Left lung (tissue), 10 donors: ENCODE data around the gene ARHGEF16. TPM values are rescaled to one million over a fixed set of nuclear protein-coding genes. Genes with fewer than 3 reads are reported as not detected.

Experiments
- ATAC-seq: fragments of 200-7000 bp; cut with Tn5 transposase; one replicate; pipeline ENCODE4 v1.9.1; 2020; ENCODE audit warnings: moderate library complexity
- DNase-seq, 4 donors: peaks; one replicate each; pipeline ENCODE4 v3.0.0-alpha.2; 2013 to 2020
- H3K27ac ChIP-seq, 2 donors: fragments of 200-600 bp; sonication (generic) in 1 of 2; one replicate each; pipeline versions ENCODE4 v1.5.0 to v1.8.0; 2020 to 2021
- H3K27me3 ChIP-seq, 2 donors: fragments of 200-600 bp; sonication (generic) in 1 of 2; one replicate each; pipeline versions ENCODE4 v1.5.0 to v1.8.0; 2020 to 2021
- H3K36me3 ChIP-seq, 2 donors: fragments of 200-600 bp; sonication (generic) in 1 of 2; one replicate each; pipeline versions ENCODE4 v1.5.0 to v1.8.0; 2020 to 2021
- H3K4me1 ChIP-seq, 2 donors: fragments of 200-600 bp; one replicate each; pipeline ENCODE4 v1.8.0; 2021
- H3K4me3 ChIP-seq, 2 donors: fragments of 200-600 bp; sonication (generic) in 1 of 2; one replicate each; pipeline versions ENCODE4 v1.5.0 to v1.8.0; 2020 to 2021; ENCODE audit warnings: mild to moderate bottlenecking in 1 of 2
- H3K9me3 ChIP-seq, 2 donors: fragments of 200-600 bp; sonication (generic) in 1 of 2; one replicate each; pipeline versions ENCODE4 v1.5.0 to v1.8.0; 2020 to 2021
- intact Hi-C, 2 donors: fragments of 100-400 bp; cut with DNase I; formaldehyde crosslinking; loops; one replicate each; pipeline versions ENCODE4 v1.11.2 to v1.14.2; 2022
- polyA plus RNA-seq, 6 donors: library from polyadenylated mRNA; unstranded; fragments of 120-200 nt; gene quantifications; one replicate each; pipeline ENCODE4 v1.2.1, GENCODE V29; 2013; ENCODE audit not compliant: insufficient read length in 6 of 6
- total RNA-seq, 2 donors: library from RNA; stranded (reverse); fragmentation: NEBNext Ultra II Directional; extraction: Animal tissue kit (Norgen Biotek cat#: 25700); gene quantifications; one replicate each; pipeline ENCODE4 v1.2.1, GENCODE V29; 2021
- TF ChIP-seq, protein P1 (sequence below), 2 donors: fragments of 200-600 bp; sonication (generic) in 1 of 2; IDR thresholded peaks; one replicate each; pipeline versions ENCODE4 v1.5.0 to v1.8.0; 2021; ENCODE audit warnings: antibody characterized with exemption in 2 of 2
- donor health status: DM: no; HTN: yes; CAD: no.
- donor health status: DM: no; HTN: no; CAD: no.

The ARHGEF16 gene
- total and polyA plus RNA-seq, 8 donors, result 8.3 to 11.8 (median 9.7) TPM

DNA sequence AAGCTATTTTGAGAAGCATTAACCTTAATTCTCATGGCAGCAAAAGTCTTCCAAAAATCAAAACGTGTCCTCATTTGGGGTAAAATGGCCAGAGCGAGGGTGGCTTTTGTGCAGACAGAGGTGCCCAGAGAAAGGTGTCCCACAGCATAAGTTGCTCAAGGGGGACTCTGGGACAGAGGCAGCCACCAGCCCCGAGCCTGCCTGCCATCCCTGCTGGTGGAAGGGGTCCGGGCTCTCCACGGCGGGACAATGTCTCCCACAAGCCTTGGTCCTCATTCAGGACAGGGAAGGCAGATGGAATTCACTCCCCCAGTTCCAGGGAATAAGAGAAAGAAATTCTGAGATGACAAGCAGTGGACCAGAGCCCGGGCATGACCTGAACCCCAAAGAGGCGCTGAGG lies 12.6 kb upstream of the ARHGEF16 start:
- DNase-seq (peak in 1 of 4 donors; percentile 66), ATAC-seq (no peak)
- no peak overlapping the region for H3K27ac ChIP-seq
- H3K9me3 ChIP-seq, result peaks cover 0 to 11% of the 10 kb centered on the region in 2 donors
- H3K4me3 ChIP-seq, result no peak overlapping the region
- peaks cover 7 to 66% of the 10 kb centered on the region in 2 donors for H3K27me3 ChIP-seq
- intact Hi-C loops, result no loop called here
- TF ChIP-seq, protein P1, sequence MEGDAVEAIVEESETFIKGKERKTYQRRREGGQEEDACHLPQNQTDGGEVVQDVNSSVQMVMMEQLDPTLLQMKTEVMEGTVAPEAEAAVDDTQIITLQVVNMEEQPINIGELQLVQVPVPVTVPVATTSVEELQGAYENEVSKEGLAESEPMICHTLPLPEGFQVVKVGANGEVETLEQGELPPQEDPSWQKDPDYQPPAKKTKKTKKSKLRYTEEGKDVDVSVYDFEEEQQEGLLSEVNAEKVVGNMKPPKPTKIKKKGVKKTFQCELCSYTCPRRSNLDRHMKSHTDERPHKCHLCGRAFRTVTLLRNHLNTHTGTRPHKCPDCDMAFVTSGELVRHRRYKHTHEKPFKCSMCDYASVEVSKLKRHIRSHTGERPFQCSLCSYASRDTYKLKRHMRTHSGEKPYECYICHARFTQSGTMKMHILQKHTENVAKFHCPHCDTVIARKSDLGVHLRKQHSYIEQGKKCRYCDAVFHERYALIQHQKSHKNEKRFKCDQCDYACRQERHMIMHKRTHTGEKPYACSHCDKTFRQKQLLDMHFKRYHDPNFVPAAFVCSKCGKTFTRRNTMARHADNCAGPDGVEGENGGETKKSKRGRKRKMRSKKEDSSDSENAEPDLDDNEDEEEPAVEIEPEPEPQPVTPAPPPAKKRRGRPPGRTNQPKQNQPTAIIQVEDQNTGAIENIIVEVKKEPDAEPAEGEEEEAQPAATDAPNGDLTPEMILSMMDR (IDR thresholded peaks at IDR 0.05), result no peak
- H3K4me1 ChIP-seq, result no peaks in the 10 kb centered on the region
- H3K36me3 ChIP-seq, result no peaks in the 10 kb centered on the region

DNA sequence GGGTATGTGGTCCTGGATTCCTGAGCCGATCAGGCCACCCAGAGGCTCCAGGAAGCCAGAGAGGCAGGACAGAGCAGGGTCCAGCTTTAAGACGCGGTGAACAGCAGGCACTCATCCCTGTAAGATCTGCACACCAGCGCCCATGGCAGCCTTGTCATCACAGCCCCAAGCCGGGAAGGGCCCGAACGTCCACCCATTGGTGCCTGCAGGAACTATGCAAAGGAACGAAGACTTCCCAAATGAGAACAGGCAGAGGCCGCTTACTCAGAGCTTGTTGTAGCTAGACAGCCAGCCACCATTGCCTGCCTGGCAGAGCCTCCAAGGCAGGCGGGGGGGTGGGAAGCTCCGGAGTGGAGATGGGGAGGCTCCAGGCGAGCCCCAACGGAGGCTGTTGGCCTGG lies 12.1 kb upstream of the ARHGEF16 start:
- Histone ChIP-seq H3K9me3 (peaks cover 0 to 11% of the 10 kb centered on the region in 2 donors), H3K4me3 (no peak overlapping the region), H3K27ac (no peak overlapping the region), H3K4me1 (no peaks in the 10 kb centered on the region), H3K27me3 (peaks cover 7 to 66% of the 10 kb centered on the region in 2 donors), H3K36me3 (no peaks in the 10 kb centered on the region)
- ATAC-seq, result no peak
- intact Hi-C loops, result no loop called here
- DNase-seq, result peak in 1 of 4 donors; percentile 49
- TF ChIP-seq, protein P1 (IDR thresholded peaks at IDR 0.05), result no peak

DNA sequence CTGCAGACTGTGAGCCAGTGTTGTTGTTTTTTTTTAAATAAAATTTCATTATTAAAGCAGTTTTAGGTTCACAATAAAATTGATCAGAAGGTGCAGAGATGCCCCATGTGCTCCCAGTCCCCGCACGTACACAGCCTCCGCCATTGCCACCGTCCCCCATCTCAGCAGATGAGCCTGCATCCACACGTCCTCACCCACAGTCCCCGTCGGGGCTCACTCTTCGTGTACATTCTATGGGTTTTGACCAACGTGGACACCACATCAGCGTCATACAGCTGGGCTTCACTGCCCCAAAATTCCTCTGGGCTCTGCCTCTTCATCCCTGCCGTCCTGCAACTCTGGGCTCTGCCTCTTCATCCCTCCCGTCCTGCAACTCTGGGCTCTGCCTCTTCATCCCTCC lies 11.6 kb upstream of the ARHGEF16 start:
- H3K9me3 ChIP-seq, result peaks cover 0 to 11% of the 10 kb centered on the region in 2 donors
- DNase-seq (peak in 1 of 4 donors; percentile 46), ATAC-seq (no peak)
- H3K4me1 ChIP-seq, result no peaks in the 10 kb centered on the region
- peaks cover 7 to 66% of the 10 kb centered on the region in 2 donors for H3K27me3 ChIP-seq
- H3K36me3 ChIP-seq, result no peaks in the 10 kb centered on the region
- H3K4me3 ChIP-seq, result no peak overlapping the region
- no peak overlapping the region for H3K27ac ChIP-seq
- TF ChIP-seq, protein P1 (IDR thresholded peaks at IDR 0.05), result no peak
- intact Hi-C loops, result no loop called here

DNA sequence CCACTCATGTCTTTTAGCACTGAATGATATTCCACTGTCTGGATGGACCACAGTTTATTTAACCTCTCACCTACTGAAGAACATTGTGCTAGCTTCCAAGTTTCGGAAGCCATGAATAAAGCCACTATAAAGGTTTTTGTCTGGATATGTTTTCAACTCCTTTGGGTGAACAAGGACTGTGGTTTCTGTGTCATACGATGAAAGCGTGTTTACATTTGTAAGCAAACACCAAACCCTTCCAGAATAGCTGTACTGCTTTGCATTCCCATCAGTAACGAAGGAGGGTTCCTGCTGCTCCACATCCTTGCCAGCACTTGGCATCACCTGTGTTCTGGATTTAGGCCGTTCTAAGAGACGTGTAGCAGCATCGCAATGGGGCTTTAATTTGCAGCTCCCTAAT lies 10.7 kb upstream of the ARHGEF16 start:
- intact Hi-C loops, result no loop called here
- Histone ChIP-seq H3K4me3 (no peak overlapping the region), H3K36me3 (no peaks in the 10 kb centered on the region), H3K27ac (no peak overlapping the region), H3K27me3 (peaks cover 7 to 61% of the 10 kb centered on the region in 2 donors), H3K9me3 (peaks cover 0 to 11% of the 10 kb centered on the region in 2 donors), H3K4me1 (no peaks in the 10 kb centered on the region)
- TF ChIP-seq, protein P1 (IDR thresholded peaks at IDR 0.05), result no peak
- ATAC-seq, result no peak
- no peak for DNase-seq

DNA sequence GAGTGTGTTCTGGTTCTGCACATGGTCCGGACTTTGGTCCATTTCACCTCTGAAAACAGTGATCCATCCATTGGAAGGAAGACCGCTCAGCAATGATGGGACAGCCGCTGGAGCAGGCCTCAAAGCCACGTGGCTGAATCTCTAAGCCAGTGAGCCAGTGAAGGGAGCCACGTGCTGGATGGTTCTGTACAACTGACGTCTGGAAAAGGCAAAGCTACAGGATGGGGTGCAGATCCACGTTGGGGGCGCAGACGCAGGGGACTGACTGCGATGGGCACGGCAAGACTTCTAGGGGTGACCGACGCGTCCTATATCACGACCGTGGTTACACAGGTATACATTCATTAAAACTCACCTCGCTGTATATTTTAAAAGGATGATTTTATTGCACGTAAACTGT lies 10.2 kb upstream of the ARHGEF16 start:
- Histone ChIP-seq H3K36me3 (no peaks in the 10 kb centered on the region), H3K27me3 (peaks cover 7 to 57% of the 10 kb centered on the region in 2 donors), H3K4me1 (no peaks in the 10 kb centered on the region), H3K4me3 (no peak overlapping the region), H3K9me3 (peaks cover 0 to 11% of the 10 kb centered on the region in 2 donors), H3K27ac (no peak overlapping the region)
- DNase-seq (peak in 1 of 4 donors; percentile 34), ATAC-seq (no peak)
- intact Hi-C loops, result no loop called here
- TF ChIP-seq, protein P1 (IDR thresholded peaks at IDR 0.05), result no peak
